Stomach (tissue), 4 donors: ENCODE results near the gene CHMP4A.

Source experiments
- CTCF ChIP-seq, 7 experiments: fragments of 450-650 bp in 4 of 7; fragments of 200-600 bp in 3 of 7; sonication (generic) in 3 of 7; IDR thresholded peaks; one replicate each; pipeline ENCODE4 v1.5.1; 2016 to 2019; ENCODE audit warnings: antibody characterized with exemption in 7 of 7, control low read depth in 2 of 7, mild to moderate bottlenecking in 1 of 7
- EP300 ChIP-seq: sonication (generic); formaldehyde crosslinking; IDR thresholded peaks from one replicate; pipeline ENCODE4 v1.6.1; 2017; ENCODE audit warnings: antibody characterized with exemption
- POLR2A ChIP-seq, 4 donors: fragments of 450-650 bp; IDR thresholded peaks; one replicate each; pipeline ENCODE4 v1.6.1; 2016; ENCODE audit warnings: antibody characterized with exemption in 4 of 4, control low read depth in 2 of 4, mild to moderate bottlenecking in 1 of 4, moderate library complexity in 1 of 4
- POLR2AphosphoS5 ChIP-seq, 3 donors: sonication (generic); formaldehyde crosslinking; IDR thresholded peaks; one replicate each; pipeline ENCODE4 v1.6.1; 2016; ENCODE audit warnings: antibody characterized with exemption in 3 of 3

- TF ChIP-seq CTCF (IDR thresholded peaks at IDR 0.05) (no peak), EP300 (no peak), POLR2A (IDR thresholded peaks at IDR 0.05) (no peak), POLR2AphosphoS5 (IDR thresholded peaks at IDR 0.05) (no peak)
Observed at GRCh38 chr14:24261969-24262327, 48.7 kb upstream of the CHMP4A start.
